ENCODE measurements around the gene TMEM178A.

DNA sequence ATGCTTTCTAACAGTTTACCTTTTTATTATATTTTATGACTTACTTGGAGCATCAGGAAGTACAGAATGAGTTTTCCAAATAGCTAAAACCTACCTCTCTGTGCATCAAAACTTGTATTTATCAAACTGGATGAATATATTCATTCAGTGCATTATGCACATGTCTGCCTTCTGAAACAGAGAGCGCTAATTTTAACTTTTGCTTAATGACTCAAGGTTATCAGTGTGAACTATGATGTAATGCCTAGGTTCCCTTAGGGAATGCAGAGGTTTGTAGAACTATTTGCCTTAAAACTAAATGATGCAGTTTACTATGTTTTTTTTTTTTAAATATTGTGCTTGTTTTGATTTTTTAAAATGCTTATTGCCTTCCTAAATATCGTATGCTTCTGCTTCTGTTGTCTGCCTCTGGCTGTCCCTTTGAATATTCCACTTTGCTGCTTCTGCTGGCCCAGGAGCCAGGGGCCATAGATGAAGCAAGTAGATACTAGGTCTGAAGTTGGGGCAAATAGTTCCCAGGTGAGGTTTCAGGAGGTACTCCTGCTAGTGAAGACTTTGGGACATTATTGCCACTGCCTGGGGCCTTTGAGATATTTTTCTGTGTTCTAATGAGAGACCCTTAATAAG lies 16.5 kb downstream of the TMEM178A start:
- TF ChIP-seq POLR2AphosphoS5 (IDR thresholded peaks at IDR 0.05; ENCODE audit: borderline replicate concordance, low read depth, low read length) (no peak), EZH2 (IDR thresholded peaks at IDR 0.05) (no peak), FOXP2 (optimal IDR thresholded peaks at IDR 0.05; ENCODE audit: control extremely low read depth, extremely low read length, insufficient read depth) (no peak)

Data from SK-N-MC (cell line).